ENCODE results near the gene IFT25.
"Not testable (repeated sequence)": the region's sequence is repeated elsewhere in the genome, so short reads cannot be mapped to it uniquely, and the experiment has no call there.

The IFT25 gene

DNA sequence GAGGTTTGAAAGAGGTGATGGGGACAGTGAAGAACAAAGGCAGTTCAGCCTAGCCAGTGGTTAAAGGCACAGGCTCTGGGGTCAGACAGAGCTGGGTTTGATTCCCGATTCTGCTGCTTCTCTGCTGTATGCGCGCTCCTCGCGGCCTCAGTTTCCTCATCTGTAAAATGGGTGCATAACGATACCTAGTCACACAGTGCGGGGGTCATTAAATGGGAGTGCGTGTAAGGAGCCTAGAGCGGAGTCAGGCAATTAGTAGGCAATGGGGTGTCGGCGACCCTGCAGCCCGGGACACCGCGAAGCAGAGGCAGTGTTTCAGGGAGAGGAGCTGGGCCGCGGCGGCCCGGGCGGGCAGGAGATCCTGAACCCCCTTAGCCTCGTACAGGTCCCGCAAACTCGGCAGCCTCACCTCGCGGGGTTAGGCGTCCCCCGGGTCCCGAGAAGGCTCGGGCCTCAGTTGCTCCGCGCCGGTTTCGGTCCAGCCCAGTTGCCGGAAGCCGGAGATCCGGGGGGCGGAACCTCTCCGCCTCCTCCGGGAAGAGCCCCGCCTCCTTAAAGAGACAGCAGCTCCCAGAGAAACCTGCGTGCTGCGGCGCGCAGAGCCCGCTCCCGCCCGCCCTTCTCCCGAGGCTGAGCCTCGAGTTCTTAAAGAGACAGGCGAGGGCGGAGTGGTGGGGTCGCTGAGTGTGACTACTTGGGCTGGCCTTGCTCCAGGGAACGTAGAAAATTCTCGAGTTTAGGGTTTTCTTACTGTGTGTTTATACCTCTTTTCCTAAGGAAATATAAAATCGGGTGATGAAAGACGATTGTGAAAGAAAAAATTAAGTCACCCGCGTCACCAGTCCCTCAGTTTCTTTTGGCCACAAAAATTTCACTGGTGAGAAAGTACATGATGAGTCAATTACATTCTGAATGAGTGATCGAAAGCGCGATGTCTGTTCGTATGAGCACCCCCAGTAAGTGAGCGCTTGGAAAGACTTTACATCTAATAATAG lies 55.9 kb downstream of the IFT25 start, which contains the start of gene YIPF1:
TSS of gene YIPF1 (minus strand) at position 494 of the 995 bp plus-strand sequence. CDS start 860 bp downstream, outside the sequence.
- DNase-seq (ENCODE audit: low read depth, low spot score), result peak; percentile 96

DNA sequence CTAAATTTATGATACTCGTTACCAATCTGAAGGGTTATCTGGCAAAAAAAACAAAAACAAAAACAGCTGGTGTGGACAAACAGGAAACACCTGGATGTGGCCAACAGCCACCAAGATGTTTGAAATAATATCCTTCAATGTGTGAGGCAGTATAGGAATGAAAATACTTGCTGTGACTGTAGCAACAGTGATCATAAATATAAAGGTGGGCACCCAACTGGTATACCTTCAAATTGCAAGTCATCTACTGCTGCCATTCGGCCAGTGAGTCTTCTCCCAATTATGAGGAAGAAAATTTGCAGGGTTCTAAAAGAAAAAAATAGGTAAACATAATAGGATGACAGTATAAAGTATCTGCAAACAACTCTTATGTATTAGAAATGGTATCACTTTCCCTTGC lies 56.8 kb downstream of the IFT25 start:
- no peak for DNase-seq (ENCODE audit: low read depth, low spot score)

DNA sequence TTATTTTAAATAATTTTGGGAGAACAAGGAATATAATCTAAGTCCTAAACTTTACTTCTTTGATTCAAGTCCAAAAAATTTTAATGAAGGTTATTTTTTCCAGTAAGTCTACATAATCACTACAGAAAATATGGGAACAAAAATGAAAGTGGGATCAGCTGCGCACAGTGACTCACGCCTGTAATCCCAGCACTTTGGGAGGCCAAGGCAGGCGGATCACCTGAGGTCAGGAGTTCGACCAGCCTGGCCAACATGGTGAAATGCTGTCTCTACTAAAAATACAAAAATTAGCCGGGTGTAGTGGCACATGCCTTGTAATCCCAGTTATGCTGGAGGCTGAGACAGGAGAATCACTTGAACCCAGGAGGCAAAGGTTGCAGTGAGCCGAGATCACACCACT lies 61.9 kb downstream of the IFT25 start:
- DNase-seq (ENCODE audit: low read depth, low spot score), result not testable (repeated sequence)

DNA sequence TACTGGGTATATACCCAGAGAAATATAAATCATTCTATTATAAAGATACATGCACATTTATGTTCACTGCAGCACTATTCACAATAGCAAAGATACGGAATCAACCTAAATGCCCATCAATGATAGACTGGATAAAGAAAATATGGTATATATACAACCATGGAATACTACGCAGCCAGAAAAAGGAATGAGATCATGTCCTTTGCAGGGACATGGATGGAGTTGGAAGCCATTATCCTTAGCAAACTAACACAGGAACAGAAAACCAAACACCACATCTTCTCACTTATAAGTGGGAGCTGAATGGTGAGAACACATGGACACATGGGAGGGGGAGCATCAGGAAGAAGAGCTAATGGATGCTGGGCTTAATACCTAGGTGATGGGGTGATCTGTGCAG lies 63.6 kb downstream of the IFT25 start:
- DNase-seq (ENCODE audit: low read depth, low spot score), result not testable (repeated sequence)

DNA sequence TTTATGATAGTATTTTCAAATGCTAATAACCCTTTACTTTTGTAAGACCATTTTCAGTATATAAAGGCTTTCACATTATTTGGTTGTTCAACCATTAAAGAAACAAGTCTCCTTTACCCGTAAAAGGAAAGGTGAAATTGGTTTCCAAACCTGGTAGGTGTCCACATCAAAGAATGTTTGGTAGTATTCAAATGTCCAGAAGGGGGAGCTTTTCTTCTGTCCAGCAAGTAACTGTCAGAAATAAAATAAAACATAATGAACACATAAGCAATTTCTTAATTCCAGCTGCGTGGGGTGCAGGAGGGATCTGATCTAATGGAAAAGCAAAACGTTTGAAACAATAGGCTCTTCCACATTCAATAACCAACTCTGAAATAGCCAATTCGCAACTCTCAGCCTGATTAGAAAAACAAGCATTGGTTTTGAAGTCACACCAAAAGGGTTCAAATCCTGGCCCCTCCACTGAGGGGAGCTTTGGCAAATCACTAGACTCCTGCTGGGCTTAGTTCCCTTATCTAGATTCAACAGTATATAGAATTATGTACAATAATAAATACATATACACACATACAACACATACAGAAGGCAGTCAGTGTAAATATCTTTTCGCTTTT lies 66.9 kb downstream of the IFT25 start:
- DNase-seq (ENCODE audit: low read depth, low spot score), result peak; percentile 68

DNA sequence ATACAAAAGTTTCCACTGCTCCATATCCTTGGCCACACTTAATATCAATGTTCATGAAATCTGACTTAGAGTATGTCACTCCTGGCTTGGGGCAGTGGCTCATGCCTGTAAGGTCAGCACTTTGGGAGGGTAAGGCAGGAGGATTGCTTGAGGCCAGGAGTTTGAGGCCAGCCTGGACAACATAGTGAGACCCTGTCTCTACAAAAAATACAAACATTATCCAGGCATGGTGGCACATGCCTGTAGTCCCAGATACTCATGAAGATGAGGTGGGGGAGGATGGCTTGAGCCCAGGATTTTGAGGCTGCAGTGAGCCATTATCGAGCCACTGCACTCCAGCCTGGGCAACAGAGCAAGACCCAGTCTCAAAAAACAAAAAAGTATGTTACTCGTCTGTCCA lies 70.3 kb downstream of the IFT25 start:
- DNase-seq (ENCODE audit: low read depth, low spot score), result not testable (repeated sequence)

DNA sequence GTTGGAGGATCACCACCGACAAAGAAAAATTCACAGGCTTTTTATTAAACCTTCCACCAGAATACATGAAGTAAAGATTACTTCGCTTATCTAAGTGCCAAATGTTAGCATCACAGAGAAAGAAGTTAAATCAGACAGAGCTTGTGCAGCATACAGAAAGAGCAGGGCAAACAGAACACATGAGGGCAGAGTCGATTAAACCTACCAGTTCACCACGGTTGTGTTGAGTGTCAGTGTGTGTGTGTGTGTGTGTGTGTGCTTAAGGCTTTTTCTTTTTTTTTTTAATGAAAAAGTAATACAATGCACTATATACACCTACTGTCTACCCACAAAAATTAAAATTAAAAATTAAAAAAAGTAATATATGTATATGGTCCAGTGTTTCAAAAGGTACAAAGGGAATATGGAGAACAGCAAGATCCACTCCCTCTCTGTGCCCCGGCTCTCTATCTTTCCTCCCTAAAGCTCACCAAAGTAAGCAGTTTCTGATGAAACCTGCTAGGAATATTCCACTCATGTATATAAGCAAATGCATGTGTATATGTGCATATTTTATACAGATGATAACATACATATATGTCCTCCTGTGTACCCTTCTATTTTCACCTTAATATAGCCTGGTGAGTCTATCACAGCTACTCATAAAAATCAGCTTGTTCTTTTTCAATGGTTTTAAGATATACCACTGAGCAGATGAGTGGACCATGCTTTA lies 73.6 kb downstream of the IFT25 start:
- DNase-seq (ENCODE audit: low read depth, low spot score), result peak; percentile 29

All from astrocyte of the hippocampus (primary cell).